Measurements from ENCODE around the gene TMEM39B. TPM values are rescaled to one million over a fixed set of nuclear protein-coding genes. Genes with fewer than 3 reads are reported as not detected.
"Not testable (repeated sequence)": the region's sequence is repeated elsewhere in the genome, so short reads cannot be mapped to it uniquely, and the experiment has no call there.

Gene TMEM39B
- total RNA-seq, 2 donors from 2014 or later = 8.2 to 15.4 TPM

DNA sequence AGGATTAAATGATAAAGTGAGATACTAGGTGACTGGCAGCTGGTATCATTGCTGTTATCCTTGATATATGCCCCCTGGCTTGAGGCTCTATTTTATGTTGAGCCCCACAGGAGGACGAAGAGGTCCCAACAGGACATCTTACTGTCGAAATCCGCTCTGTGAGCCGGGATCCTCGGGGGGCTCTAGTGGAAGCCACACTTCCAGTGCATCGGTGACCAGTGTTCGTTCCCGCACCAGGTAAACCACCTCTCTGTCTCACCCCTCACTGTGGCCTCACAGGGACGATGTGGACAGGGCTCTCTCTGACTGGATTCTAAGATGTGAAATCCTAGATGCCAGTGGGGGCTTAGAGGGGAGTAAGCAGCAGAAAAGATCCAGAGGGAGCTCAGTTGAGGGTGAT lies 2.1 kb downstream of the TMEM39B start:
- no peak for TF ChIP-seq POLR2AphosphoS5 (IDR thresholded peaks at IDR 0.05)
- no peak for TF ChIP-seq CTCF (IDR thresholded peaks at IDR 0.05)
- TF ChIP-seq POLR2A (IDR thresholded peaks at IDR 0.05) = no peak
- Histone ChIP-seq H3K4me3 (no peak overlapping the region), H3K36me3 (peaks cover 0 to 4% of the 10 kb centered on the region in 2 donors), H3K27ac (no peak overlapping the region), H3K27me3 (replicated peaks; ENCODE audit: insufficient read depth) (no peaks in the 10 kb centered on the region), H3K4me1 (replicated peaks) (peaks cover 4% of the 10 kb centered on the region), H3K9me3 (no peaks in the 10 kb centered on the region)
- intact Hi-C loops (cut with DNase I) = loop anchor here (5.0 kb wide), 1 partner anchor 408 kb away; no protein-coding TSS in a partner anchor
- DNase-seq (ENCODE audit: low spot score) = no peak
- WGBS = 92% methylated on average over 9 of the region's 9 CpGs

GRCh38 chr1:32077451-32077850 lies 4.7 kb downstream of the TMEM39B start:
- WGBS = 88% methylated on average over 3 of the region's 3 CpGs
- no peak for DNase-seq (ENCODE audit: low spot score)
- intact Hi-C loops (cut with DNase I) = no loop called here
- H3K4me1 ChIP-seq (replicated peaks) = peaks cover 4% of the 10 kb centered on the region
- H3K27me3 ChIP-seq (replicated peaks; ENCODE audit: insufficient read depth) = no peaks in the 10 kb centered on the region
- H3K36me3 ChIP-seq = peaks cover 0 to 4% of the 10 kb centered on the region in 2 donors
- TF ChIP-seq CTCF (IDR thresholded peaks at IDR 0.05) = no peak
- no peak for TF ChIP-seq POLR2A (IDR thresholded peaks at IDR 0.05)
- no peak for TF ChIP-seq POLR2AphosphoS5 (IDR thresholded peaks at IDR 0.05)
- no peaks in the 10 kb centered on the region for H3K9me3 ChIP-seq
- H3K4me3 ChIP-seq = no peak overlapping the region
- no peak overlapping the region for H3K27ac ChIP-seq

- H3K36me3 ChIP-seq = no peaks in the 10 kb centered on the region
- WGBS = 67% methylated on average over 1 of the region's 1 CpG
- no peak overlapping the region for H3K4me3 ChIP-seq
- no peak overlapping the region for H3K27ac ChIP-seq
- TF ChIP-seq POLR2A (IDR thresholded peaks at IDR 0.05) (no peak), POLR2AphosphoS5 (IDR thresholded peaks at IDR 0.05) (no peak), CTCF (IDR thresholded peaks at IDR 0.05) (no peak)
- no peak for DNase-seq (ENCODE audit: low spot score)
- H3K4me1 ChIP-seq (replicated peaks) = no peaks in the 10 kb centered on the region
- H3K27me3 ChIP-seq (replicated peaks; ENCODE audit: insufficient read depth) = no peaks in the 10 kb centered on the region
- intact Hi-C loops (cut with DNase I) = no loop called here
- H3K9me3 ChIP-seq = no peaks in the 10 kb centered on the region
These were observed 9.3 kb downstream of the TMEM39B start for GRCh38 chr1:32082022-32082421.

DNA sequence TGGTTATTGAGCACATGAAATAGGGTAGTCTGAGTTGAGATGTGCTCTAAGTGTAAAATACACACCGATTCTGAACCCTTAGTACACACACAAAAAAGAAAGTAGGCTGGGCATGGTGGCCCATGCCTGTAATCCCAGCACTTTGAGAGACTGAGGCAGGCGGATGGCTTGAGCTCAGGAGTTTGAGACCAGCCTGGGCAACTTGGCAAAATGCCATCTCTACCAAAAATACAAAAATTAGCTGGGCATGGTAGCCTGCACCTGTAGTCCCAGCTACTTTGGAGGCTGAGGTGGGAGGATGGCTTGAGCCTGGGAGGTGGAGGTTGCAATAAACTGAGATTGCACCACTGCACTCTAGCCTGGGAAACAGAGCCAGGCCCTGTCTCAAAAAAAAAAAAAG lies 13.6 kb downstream of the TMEM39B start:
- H3K27ac ChIP-seq; DNase-seq (ENCODE audit: low spot score); H3K27me3 ChIP-seq (replicated peaks; ENCODE audit: insufficient read depth); H3K9me3 ChIP-seq; H3K4me1 ChIP-seq (replicated peaks); intact Hi-C loops (cut with DNase I); H3K36me3 ChIP-seq; H3K4me3 ChIP-seq: not testable (repeated sequence)
- WGBS = 100% methylated on average over 2 of the region's 2 CpGs

DNA sequence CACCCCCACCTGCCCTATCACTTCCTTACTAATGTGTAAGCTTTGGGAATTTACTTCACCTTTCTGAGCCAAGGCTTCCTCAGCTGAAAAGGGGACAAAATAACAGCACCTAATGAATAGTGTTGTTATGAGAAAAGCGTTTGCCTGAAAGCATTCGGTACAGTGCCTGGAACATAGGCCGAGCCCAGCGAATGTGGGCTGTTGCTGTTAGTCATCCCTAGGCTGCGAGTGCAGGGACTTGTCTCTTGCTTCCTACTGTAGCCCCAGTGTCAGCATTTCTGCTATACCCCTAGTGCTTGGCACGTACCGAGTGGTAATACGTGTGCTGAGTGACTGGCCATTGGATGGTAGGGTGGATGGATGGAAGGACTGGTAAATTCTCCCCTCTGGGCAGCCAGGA lies 18.4 kb downstream of the TMEM39B start:
- Histone ChIP-seq H3K27ac (no peak overlapping the region), H3K4me3 (no peak overlapping the region), H3K4me1 (replicated peaks) (no peaks in the 10 kb centered on the region), H3K27me3 (replicated peaks; ENCODE audit: insufficient read depth) (no peaks in the 10 kb centered on the region), H3K36me3 (peaks cover 6 to 7% of the 10 kb centered on the region in 2 donors), H3K9me3 (no peaks in the 10 kb centered on the region)
- intact Hi-C loops (cut with DNase I) = no loop called here
- 94% methylated on average over 8 of the region's 8 CpGs for WGBS
- TF ChIP-seq POLR2A (IDR thresholded peaks at IDR 0.05) = no peak
- no peak for TF ChIP-seq CTCF (IDR thresholded peaks at IDR 0.05)
- no peak for TF ChIP-seq POLR2AphosphoS5 (IDR thresholded peaks at IDR 0.05)
- DNase-seq (ENCODE audit: low spot score) = no peak
